HEK293 (cell line): ENCODE measurements around the gene LIX1L.

Source experiments
- FEZF1 ChIP-seq: fragments of 450-650 bp; formaldehyde crosslinking; IDR thresholded peaks from 2 replicates; pipeline ENCODE4 v1.5.1; 2016; ENCODE audit warnings: missing biosample characterization, missing genetic modification characterization
- KLF10 ChIP-seq: fragments of 450-650 bp; IDR thresholded peaks from 2 replicates; pipeline ENCODE4 v1.5.1; 2018; ENCODE audit warnings: missing biosample characterization, mild to moderate bottlenecking, missing genetic modification characterization
- KLF8 ChIP-seq: fragments of 450-650 bp; formaldehyde crosslinking; IDR thresholded peaks from 2 replicates; pipeline ENCODE4 v1.5.1; 2016; ENCODE audit warnings: missing biosample characterization, missing genetic modification characterization
- MEIS1 ChIP-seq: sonication (generic); formaldehyde crosslinking; IDR thresholded peaks from 2 replicates; pipeline ENCODE4 v1.8.1; 2022; ENCODE audit warnings: missing genetic modification reagents, mild to moderate bottlenecking, borderline replicate concordance
- SCRT2 ChIP-seq: fragments of 450-650 bp; formaldehyde crosslinking; IDR thresholded peaks from 2 replicates; pipeline ENCODE4 v1.5.1; 2016; ENCODE audit warnings: missing biosample characterization, missing genetic modification characterization
- SP2 ChIP-seq: fragments of 450-650 bp; formaldehyde crosslinking; IDR thresholded peaks from 2 replicates; pipeline ENCODE4 v1.5.1; 2016; ENCODE audit warnings: missing biosample characterization, missing genetic modification characterization
- SP3 ChIP-seq: fragments of 450-650 bp; formaldehyde crosslinking; IDR thresholded peaks from 2 replicates; pipeline ENCODE4 v1.5.1; 2016; ENCODE audit warnings: missing biosample characterization, missing genetic modification characterization
- WT1 ChIP-seq: fragments of 450-650 bp; formaldehyde crosslinking; IDR thresholded peaks from 2 replicates; pipeline ENCODE4 v1.5.1; 2016; ENCODE audit warnings: missing biosample characterization, missing genetic modification characterization
- YY1 ChIP-seq: fragments of 450-650 bp; formaldehyde crosslinking; IDR thresholded peaks from 2 replicates; pipeline ENCODE4 v1.5.1; 2018; ENCODE audit warnings: missing biosample characterization, missing genetic modification characterization
- YY2 ChIP-seq: fragments of 450-650 bp; formaldehyde crosslinking; IDR thresholded peaks from 2 replicates; pipeline ENCODE4 v1.5.1; 2016; ENCODE audit warnings: missing biosample characterization, missing genetic modification characterization
- ZBTB17 ChIP-seq: fragments of 450-650 bp; formaldehyde crosslinking; IDR thresholded peaks from 2 replicates; pipeline ENCODE4 v1.5.1; 2016; ENCODE audit warnings: missing biosample characterization, missing genetic modification characterization
- ZBTB20 ChIP-seq: fragments of 450-650 bp; formaldehyde crosslinking; IDR thresholded peaks from 2 replicates; pipeline ENCODE4 v1.5.1; 2016; ENCODE audit warnings: missing biosample characterization, missing genetic modification characterization
- ZBTB7A ChIP-seq: fragments of 450-650 bp; formaldehyde crosslinking; IDR thresholded peaks from 2 replicates; pipeline ENCODE4 v1.5.1; 2016; ENCODE audit warnings: low read depth, missing biosample characterization, missing genetic modification characterization
- ZFP3 ChIP-seq: fragments of 450-650 bp; formaldehyde crosslinking; IDR thresholded peaks from 2 replicates; pipeline ENCODE4 v1.5.1; 2016; ENCODE audit warnings: low read depth, missing biosample characterization, missing genetic modification characterization
- ZIC2 ChIP-seq: fragments of 450-650 bp; formaldehyde crosslinking; IDR thresholded peaks from 2 replicates; pipeline ENCODE4 v1.5.1; 2016; ENCODE audit warnings: missing biosample characterization, missing genetic modification characterization
- ZNF138 ChIP-seq: fragments of 450-650 bp; formaldehyde crosslinking; IDR thresholded peaks from 2 replicates; pipeline ENCODE4 v1.5.1; 2016; ENCODE audit warnings: missing biosample characterization, missing genetic modification characterization, borderline replicate concordance
- ZNF202 ChIP-seq: fragments of 450-650 bp; formaldehyde crosslinking; IDR thresholded peaks from 2 replicates; pipeline ENCODE4 v1.5.1; 2016; ENCODE audit warnings: missing biosample characterization, missing genetic modification characterization, borderline replicate concordance
- ZNF248 ChIP-seq: fragments of 450-650 bp; formaldehyde crosslinking; IDR thresholded peaks from 2 replicates; pipeline ENCODE4 v1.5.1; 2017; ENCODE audit warnings: missing biosample characterization, missing genetic modification characterization
- ZNF302 ChIP-seq: fragments of 450-650 bp; formaldehyde crosslinking; IDR thresholded peaks from 2 replicates; pipeline ENCODE4 v1.5.1; 2016; ENCODE audit warnings: missing biosample characterization, missing genetic modification characterization, low read depth
- ZNF311 ChIP-seq: fragments of 450-650 bp; formaldehyde crosslinking; IDR thresholded peaks from 2 replicates; pipeline ENCODE4 v1.5.1; 2017; ENCODE audit warnings: missing biosample characterization, missing genetic modification characterization, borderline replicate concordance
- ZNF335 ChIP-seq: fragments of 450-650 bp; formaldehyde crosslinking; conservative IDR thresholded peaks from 2 replicates; pipeline ENCODE4 v1.5.1; 2016; ENCODE audit warnings: missing biosample characterization, missing genetic modification characterization
- ZNF341 ChIP-seq: fragments of 450-650 bp; formaldehyde crosslinking; IDR thresholded peaks from 2 replicates; pipeline ENCODE4; 2016; ENCODE audit warnings: low read depth, missing biosample characterization, missing genetic modification characterization
- ZNF530 ChIP-seq: fragments of 450-650 bp; formaldehyde crosslinking; IDR thresholded peaks from 2 replicates; pipeline ENCODE4 v1.5.1; 2016; ENCODE audit warnings: low read depth, missing biosample characterization, missing genetic modification characterization
- ZNF596 ChIP-seq: fragments of 450-650 bp; IDR thresholded peaks from 2 replicates; pipeline ENCODE4 v1.5.0; 2018; ENCODE audit warnings: missing biosample characterization, mild to moderate bottlenecking, missing genetic modification characterization, moderate library complexity
- ZNF654 ChIP-seq: fragments of 450-650 bp; formaldehyde crosslinking; IDR thresholded peaks from 2 replicates; pipeline ENCODE4 v1.5.1; 2016; ENCODE audit warnings: low read depth, missing biosample characterization, missing genetic modification characterization
- ZNF747 ChIP-seq: fragments of 450-650 bp; formaldehyde crosslinking; IDR thresholded peaks from 2 replicates; pipeline ENCODE4 v1.5.1; 2016; ENCODE audit warnings: missing biosample characterization, missing genetic modification characterization
- ZNF837 ChIP-seq: fragments of 450-650 bp; formaldehyde crosslinking; IDR thresholded peaks from 2 replicates; pipeline ENCODE4 v1.5.1; 2016; ENCODE audit warnings: missing biosample characterization, missing genetic modification characterization
- ZSCAN23 ChIP-seq: fragments of 450-650 bp; formaldehyde crosslinking; IDR thresholded peaks from 2 replicates; pipeline ENCODE4 v1.5.1; 2016; ENCODE audit warnings: missing biosample characterization, missing genetic modification characterization
- TF ChIP-seq, protein P1 (sequence below): fragments of 450-650 bp; IDR thresholded peaks from 2 replicates; pipeline ENCODE4 v1.5.1; 2018; ENCODE audit warnings: missing biosample characterization, mild to moderate bottlenecking, missing genetic modification characterization
- TF ChIP-seq, protein P2 (sequence below): fragments of 450-650 bp; formaldehyde crosslinking; IDR thresholded peaks from 2 replicates; pipeline ENCODE4 v1.5.1; 2016; ENCODE audit warnings: missing biosample characterization, missing genetic modification characterization
- TF ChIP-seq, protein P3 (sequence below): fragments of 450-650 bp; formaldehyde crosslinking; IDR thresholded peaks from 2 replicates; pipeline ENCODE4 v1.5.1; 2016; ENCODE audit warnings: missing biosample characterization, missing genetic modification characterization
- TF ChIP-seq, protein P4 (sequence below): fragments of 450-650 bp; formaldehyde crosslinking; IDR thresholded peaks from 2 replicates; pipeline ENCODE4 v1.5.1; 2016; ENCODE audit warnings: missing biosample characterization, missing genetic modification characterization, low read depth
- TF ChIP-seq, protein P5 (sequence below): fragments of 450-650 bp; formaldehyde crosslinking; IDR thresholded peaks from 2 replicates; pipeline ENCODE4 v1.5.1; 2016; ENCODE audit warnings: missing biosample characterization, missing genetic modification characterization

The LIX1L gene

DNA sequence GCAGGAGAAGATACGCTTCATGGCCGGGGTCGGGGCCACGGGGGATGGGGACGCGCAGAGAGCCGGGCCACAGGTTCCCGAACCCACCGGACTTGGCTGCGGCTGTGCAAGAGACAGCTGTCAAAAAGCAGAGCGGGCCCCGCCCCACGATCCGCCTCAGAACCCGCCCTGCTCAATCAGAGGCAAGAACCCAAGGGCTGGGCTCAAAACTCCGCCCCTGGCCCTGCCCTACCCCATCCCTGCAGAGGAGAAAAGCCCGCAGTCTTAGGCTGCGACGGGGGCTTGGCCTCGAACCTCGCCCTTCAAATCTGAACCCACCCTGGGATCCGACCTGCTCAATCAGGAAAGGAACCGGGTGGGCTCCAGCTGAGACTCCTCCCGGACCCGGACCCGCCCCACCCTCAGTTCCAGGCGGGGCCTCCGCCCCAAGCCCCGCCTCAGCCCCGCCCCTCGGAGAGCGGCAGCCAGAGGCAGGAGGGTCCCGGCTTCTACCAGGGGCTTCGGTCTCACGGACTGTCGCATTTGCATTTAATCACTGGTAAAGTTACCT, 72.0 kb downstream of the LIX1L start, which contains the start of gene ANKRD35 (continued):
- no peak for TF ChIP-seq MEIS1 (CRISPR knock-in tag)
- no peak for TF ChIP-seq ZNF654 (tag by site-specific recombination)
- TF ChIP-seq ZNF202 (tag by site-specific recombination), result no peak
- no peak for TF ChIP-seq ZSCAN23 (tag by site-specific recombination)
- peak; percentile 70 for TF ChIP-seq ZNF335
- TF ChIP-seq ZNF837 (tag by site-specific recombination), result no peak
- TF ChIP-seq, protein P1, sequence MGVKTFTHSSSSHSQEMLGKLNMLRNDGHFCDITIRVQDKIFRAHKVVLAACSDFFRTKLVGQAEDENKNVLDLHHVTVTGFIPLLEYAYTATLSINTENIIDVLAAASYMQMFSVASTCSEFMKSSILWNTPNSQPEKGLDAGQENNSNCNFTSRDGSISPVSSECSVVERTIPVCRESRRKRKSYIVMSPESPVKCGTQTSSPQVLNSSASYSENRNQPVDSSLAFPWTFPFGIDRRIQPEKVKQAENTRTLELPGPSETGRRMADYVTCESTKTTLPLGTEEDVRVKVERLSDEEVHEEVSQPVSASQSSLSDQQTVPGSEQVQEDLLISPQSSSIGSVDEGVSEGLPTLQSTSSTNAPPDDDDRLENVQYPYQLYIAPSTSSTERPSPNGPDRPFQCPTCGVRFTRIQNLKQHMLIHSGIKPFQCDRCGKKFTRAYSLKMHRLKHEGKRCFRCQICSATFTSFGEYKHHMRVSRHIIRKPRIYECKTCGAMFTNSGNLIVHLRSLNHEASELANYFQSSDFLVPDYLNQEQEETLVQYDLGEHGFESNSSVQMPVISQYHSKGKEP (tag by site-specific recombination), result no peak
- TF ChIP-seq ZIC2, result no peak
- no peak for TF ChIP-seq ZBTB20
- TF ChIP-seq ZNF596 (tag by site-specific recombination), result no peak
- no peak for TF ChIP-seq ZBTB17 (tag by site-specific recombination)
- no peak for TF ChIP-seq ZNF302 (tag by site-specific recombination)
- TF ChIP-seq, protein P2, sequence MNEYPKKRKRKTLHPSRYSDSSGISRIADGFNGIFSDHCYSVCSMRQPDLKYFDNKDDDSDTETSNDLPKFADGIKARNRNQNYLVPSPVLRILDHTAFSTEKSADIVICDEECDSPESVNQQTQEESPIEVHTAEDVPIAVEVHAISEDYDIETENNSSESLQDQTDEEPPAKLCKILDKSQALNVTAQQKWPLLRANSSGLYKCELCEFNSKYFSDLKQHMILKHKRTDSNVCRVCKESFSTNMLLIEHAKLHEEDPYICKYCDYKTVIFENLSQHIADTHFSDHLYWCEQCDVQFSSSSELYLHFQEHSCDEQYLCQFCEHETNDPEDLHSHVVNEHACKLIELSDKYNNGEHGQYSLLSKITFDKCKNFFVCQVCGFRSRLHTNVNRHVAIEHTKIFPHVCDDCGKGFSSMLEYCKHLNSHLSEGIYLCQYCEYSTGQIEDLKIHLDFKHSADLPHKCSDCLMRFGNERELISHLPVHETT (tag by site-specific recombination), result no peak
- TF ChIP-seq, protein P3, sequence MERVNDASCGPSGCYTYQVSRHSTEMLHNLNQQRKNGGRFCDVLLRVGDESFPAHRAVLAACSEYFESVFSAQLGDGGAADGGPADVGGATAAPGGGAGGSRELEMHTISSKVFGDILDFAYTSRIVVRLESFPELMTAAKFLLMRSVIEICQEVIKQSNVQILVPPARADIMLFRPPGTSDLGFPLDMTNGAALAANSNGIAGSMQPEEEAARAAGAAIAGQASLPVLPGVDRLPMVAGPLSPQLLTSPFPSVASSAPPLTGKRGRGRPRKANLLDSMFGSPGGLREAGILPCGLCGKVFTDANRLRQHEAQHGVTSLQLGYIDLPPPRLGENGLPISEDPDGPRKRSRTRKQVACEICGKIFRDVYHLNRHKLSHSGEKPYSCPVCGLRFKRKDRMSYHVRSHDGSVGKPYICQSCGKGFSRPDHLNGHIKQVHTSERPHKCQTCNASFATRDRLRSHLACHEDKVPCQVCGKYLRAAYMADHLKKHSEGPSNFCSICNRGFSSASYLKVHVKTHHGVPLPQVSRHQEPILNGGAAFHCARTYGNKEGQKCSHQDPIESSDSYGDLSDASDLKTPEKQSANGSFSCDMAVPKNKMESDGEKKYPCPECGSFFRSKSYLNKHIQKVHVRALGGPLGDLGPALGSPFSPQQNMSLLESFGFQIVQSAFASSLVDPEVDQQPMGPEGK (tag by site-specific recombination), result peak; percentile 33; the same call in 1 of the 2 replicates
- peak; percentile 90 for TF ChIP-seq SP2 (tag by site-specific recombination)
- TF ChIP-seq ZNF248 (tag by site-specific recombination), result no peak
- TF ChIP-seq ZNF341, result no peak
- no peak for TF ChIP-seq ZBTB7A
- TF ChIP-seq ZNF138 (tag by site-specific recombination), result no peak
- TF ChIP-seq KLF10, result peak; percentile 70
- no peak for TF ChIP-seq YY2
- peak; percentile 81; the same call in 1 of the 2 replicates for TF ChIP-seq KLF8 (tag by site-specific recombination)
- TF ChIP-seq YY1 (tag by site-specific recombination), result no peak
- peak; percentile 69; the same call in 1 of the 2 replicates for TF ChIP-seq SCRT2 (tag by site-specific recombination)
- no peak for TF ChIP-seq ZFP3 (tag by site-specific recombination)
- TF ChIP-seq, protein P4, sequence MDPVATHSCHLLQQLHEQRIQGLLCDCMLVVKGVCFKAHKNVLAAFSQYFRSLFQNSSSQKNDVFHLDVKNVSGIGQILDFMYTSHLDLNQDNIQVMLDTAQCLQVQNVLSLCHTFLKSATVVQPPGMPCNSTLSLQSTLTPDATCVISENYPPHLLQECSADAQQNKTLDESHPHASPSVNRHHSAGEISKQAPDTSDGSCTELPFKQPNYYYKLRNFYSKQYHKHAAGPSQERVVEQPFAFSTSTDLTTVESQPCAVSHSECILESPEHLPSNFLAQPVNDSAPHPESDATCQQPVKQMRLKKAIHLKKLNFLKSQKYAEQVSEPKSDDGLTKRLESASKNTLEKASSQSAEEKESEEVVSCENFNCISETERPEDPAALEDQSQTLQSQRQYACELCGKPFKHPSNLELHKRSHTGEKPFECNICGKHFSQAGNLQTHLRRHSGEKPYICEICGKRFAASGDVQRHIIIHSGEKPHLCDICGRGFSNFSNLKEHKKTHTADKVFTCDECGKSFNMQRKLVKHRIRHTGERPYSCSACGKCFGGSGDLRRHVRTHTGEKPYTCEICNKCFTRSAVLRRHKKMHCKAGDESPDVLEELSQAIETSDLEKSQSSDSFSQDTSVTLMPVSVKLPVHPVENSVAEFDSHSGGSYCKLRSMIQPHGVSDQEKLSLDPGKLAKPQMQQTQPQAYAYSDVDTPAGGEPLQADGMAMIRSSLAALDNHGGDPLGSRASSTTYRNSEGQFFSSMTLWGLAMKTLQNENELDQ (tag by site-specific recombination), result no peak
- peak; percentile 35; the same call in 1 of the 2 replicates for TF ChIP-seq FEZF1 (tag by site-specific recombination)
- TF ChIP-seq ZNF311 (tag by site-specific recombination), result no peak
- TF ChIP-seq ZNF747, result no peak
- TF ChIP-seq ZNF530 (tag by site-specific recombination), result no peak
- TF ChIP-seq, protein P5, sequence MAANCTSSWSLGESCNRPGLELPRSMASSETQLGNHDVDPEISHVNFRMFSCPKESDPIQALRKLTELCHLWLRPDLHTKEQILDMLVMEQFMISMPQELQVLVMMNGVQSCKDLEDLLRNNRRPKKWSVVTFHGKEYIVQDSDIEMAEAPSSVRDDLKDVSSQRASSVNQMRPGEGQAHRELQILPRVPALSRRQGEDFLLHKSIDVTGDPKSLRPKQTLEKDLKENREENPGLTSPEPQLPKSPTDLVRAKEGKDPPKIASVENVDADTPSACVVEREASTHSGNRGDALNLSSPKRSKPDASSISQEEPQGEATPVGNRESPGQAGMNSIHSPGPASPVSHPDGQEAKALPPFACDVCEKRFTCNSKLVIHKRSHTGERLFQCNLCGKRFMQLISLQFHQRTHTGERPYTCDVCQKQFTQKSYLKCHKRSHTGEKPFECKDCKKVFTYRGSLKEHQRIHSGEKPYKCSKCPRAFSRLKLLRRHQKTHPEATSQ (tag by site-specific recombination), result no peak
- TF ChIP-seq SP3 (tag by site-specific recombination), result peak; percentile 93
- TF ChIP-seq WT1 (tag by site-specific recombination), result no peak
